GM23338 (cell line): Measurements from ENCODE around the gene SARM1.

ENCODE experiments used
- CREB1 ChIP-seq: fragments of 250-450 bp; sonication (Bioruptor Pico); IDR thresholded peaks from 2 replicates; pipeline ENCODE4 v1.5.0; 2020; ENCODE audit warnings: low read depth, mild to moderate bottlenecking, moderate library complexity
- ETS1 ChIP-seq: IDR thresholded peaks from 2 replicates; pipeline ENCODE4 v1.6.1; 2016; ENCODE audit warnings: antibody characterized with exemption
- EZH2 ChIP-seq: fragments of 200-600 bp; sonication (generic); IDR thresholded peaks from one replicate; pipeline ENCODE4 v1.8.0; 2017; ENCODE audit warnings: antibody characterized with exemption, mild to moderate bottlenecking, low read depth; ENCODE audit not compliant: unreplicated experiment
- EZH2phosphoT487 ChIP-seq: fragments of 200-600 bp; sonication (generic); IDR thresholded peaks from one replicate; pipeline ENCODE4 v1.8.1; 2018; ENCODE audit warnings: antibody characterized with exemption; ENCODE audit not compliant: unreplicated experiment
- JUNB ChIP-seq: IDR thresholded peaks from one replicate; pipeline ENCODE4 v1.6.1; 2016; ENCODE audit warnings: antibody characterized with exemption; ENCODE audit not compliant: unreplicated experiment
- NANOG ChIP-seq: IDR thresholded peaks from 2 replicates; pipeline ENCODE4 v1.6.1; 2016; ENCODE audit warnings: antibody characterized with exemption, borderline replicate concordance
- POLR2AphosphoS5 ChIP-seq: IDR thresholded peaks from 2 replicates; pipeline ENCODE4 v1.6.1; 2016; ENCODE audit warnings: antibody characterized with exemption, low read depth
- REST ChIP-seq: IDR thresholded peaks from one replicate; pipeline ENCODE4 v1.6.1; 2018; ENCODE audit warnings: antibody characterized with exemption; ENCODE audit not compliant: unreplicated experiment
- STAT1 ChIP-seq: IDR thresholded peaks from one replicate; pipeline ENCODE4 v1.6.1; 2016; ENCODE audit warnings: antibody characterized with exemption; ENCODE audit not compliant: unreplicated experiment
- ZNF114 ChIP-seq: fragments of 250-450 bp; sonication (Bioruptor Pico); IDR thresholded peaks from 2 replicates; pipeline ENCODE4 v1.5.0; 2020; ENCODE audit warnings: mild to moderate bottlenecking, moderate library complexity
- ZNF331 ChIP-seq: fragments of 250-450 bp; sonication (Bioruptor Pico); IDR thresholded peaks from 2 replicates; pipeline ENCODE4 v1.5.0; 2020; ENCODE audit warnings: low read depth, mild to moderate bottlenecking, moderate library complexity
- TF ChIP-seq, protein P1 (sequence below), 2 experiments: fragments of 200-600 bp in 1 of 2; sonication (generic) in 1 of 2; conservative IDR thresholded peaks; 2 replicates each; pipeline versions ENCODE4 v1.5.1 to v1.6.1; 2016 to 2017; ENCODE audit warnings: antibody characterized with exemption in 2 of 2, low read depth in 2 of 2, mild to moderate bottlenecking in 2 of 2, moderate library complexity in 1 of 2
- TF ChIP-seq, protein P2 (sequence below): fragments of 250-450 bp; sonication (Bioruptor Pico); IDR thresholded peaks from 2 replicates; pipeline ENCODE4 v1.5.0; 2020; ENCODE audit warnings: mild to moderate bottlenecking, moderate library complexity

DNA sequence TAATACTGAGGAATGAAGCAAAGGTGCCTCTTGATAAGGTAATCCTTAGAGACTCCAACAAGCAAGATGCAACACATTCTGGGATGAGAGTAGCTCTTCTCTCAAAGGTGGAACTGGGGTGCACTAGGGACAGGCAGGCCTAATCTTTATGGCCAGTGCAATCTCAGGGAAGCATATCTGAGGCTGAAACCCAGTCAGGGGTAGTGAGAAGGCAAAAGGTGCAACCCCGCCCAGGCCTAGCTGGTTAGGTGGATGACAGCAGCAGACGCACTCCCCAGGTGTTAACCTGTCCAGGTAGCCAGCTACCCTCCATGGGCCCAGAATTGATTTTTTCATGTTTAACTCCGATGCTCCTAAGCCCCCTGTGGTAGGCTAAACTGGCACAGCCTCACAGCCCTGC is 44.4 kb downstream of the SARM1 start:
- TF ChIP-seq EZH2: no peak
- TF ChIP-seq, protein P1, sequence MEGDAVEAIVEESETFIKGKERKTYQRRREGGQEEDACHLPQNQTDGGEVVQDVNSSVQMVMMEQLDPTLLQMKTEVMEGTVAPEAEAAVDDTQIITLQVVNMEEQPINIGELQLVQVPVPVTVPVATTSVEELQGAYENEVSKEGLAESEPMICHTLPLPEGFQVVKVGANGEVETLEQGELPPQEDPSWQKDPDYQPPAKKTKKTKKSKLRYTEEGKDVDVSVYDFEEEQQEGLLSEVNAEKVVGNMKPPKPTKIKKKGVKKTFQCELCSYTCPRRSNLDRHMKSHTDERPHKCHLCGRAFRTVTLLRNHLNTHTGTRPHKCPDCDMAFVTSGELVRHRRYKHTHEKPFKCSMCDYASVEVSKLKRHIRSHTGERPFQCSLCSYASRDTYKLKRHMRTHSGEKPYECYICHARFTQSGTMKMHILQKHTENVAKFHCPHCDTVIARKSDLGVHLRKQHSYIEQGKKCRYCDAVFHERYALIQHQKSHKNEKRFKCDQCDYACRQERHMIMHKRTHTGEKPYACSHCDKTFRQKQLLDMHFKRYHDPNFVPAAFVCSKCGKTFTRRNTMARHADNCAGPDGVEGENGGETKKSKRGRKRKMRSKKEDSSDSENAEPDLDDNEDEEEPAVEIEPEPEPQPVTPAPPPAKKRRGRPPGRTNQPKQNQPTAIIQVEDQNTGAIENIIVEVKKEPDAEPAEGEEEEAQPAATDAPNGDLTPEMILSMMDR (conservative IDR thresholded peaks at IDR 0.05; ENCODE audit: low read depth in 2 of 2): no peak
- no peak for TF ChIP-seq REST
- TF ChIP-seq EZH2phosphoT487: no peak
- no peak for TF ChIP-seq POLR2AphosphoS5
- no peak for TF ChIP-seq CREB1 (CRISPR knock-in tag)
- no peak for TF ChIP-seq STAT1
- TF ChIP-seq JUNB: no peak
- no peak for TF ChIP-seq ETS1
- no peak for TF ChIP-seq ZNF114 (CRISPR knock-in tag)
- TF ChIP-seq NANOG: no peak
- TF ChIP-seq ZNF331 (CRISPR knock-in tag): no peak
- TF ChIP-seq, protein P2, sequence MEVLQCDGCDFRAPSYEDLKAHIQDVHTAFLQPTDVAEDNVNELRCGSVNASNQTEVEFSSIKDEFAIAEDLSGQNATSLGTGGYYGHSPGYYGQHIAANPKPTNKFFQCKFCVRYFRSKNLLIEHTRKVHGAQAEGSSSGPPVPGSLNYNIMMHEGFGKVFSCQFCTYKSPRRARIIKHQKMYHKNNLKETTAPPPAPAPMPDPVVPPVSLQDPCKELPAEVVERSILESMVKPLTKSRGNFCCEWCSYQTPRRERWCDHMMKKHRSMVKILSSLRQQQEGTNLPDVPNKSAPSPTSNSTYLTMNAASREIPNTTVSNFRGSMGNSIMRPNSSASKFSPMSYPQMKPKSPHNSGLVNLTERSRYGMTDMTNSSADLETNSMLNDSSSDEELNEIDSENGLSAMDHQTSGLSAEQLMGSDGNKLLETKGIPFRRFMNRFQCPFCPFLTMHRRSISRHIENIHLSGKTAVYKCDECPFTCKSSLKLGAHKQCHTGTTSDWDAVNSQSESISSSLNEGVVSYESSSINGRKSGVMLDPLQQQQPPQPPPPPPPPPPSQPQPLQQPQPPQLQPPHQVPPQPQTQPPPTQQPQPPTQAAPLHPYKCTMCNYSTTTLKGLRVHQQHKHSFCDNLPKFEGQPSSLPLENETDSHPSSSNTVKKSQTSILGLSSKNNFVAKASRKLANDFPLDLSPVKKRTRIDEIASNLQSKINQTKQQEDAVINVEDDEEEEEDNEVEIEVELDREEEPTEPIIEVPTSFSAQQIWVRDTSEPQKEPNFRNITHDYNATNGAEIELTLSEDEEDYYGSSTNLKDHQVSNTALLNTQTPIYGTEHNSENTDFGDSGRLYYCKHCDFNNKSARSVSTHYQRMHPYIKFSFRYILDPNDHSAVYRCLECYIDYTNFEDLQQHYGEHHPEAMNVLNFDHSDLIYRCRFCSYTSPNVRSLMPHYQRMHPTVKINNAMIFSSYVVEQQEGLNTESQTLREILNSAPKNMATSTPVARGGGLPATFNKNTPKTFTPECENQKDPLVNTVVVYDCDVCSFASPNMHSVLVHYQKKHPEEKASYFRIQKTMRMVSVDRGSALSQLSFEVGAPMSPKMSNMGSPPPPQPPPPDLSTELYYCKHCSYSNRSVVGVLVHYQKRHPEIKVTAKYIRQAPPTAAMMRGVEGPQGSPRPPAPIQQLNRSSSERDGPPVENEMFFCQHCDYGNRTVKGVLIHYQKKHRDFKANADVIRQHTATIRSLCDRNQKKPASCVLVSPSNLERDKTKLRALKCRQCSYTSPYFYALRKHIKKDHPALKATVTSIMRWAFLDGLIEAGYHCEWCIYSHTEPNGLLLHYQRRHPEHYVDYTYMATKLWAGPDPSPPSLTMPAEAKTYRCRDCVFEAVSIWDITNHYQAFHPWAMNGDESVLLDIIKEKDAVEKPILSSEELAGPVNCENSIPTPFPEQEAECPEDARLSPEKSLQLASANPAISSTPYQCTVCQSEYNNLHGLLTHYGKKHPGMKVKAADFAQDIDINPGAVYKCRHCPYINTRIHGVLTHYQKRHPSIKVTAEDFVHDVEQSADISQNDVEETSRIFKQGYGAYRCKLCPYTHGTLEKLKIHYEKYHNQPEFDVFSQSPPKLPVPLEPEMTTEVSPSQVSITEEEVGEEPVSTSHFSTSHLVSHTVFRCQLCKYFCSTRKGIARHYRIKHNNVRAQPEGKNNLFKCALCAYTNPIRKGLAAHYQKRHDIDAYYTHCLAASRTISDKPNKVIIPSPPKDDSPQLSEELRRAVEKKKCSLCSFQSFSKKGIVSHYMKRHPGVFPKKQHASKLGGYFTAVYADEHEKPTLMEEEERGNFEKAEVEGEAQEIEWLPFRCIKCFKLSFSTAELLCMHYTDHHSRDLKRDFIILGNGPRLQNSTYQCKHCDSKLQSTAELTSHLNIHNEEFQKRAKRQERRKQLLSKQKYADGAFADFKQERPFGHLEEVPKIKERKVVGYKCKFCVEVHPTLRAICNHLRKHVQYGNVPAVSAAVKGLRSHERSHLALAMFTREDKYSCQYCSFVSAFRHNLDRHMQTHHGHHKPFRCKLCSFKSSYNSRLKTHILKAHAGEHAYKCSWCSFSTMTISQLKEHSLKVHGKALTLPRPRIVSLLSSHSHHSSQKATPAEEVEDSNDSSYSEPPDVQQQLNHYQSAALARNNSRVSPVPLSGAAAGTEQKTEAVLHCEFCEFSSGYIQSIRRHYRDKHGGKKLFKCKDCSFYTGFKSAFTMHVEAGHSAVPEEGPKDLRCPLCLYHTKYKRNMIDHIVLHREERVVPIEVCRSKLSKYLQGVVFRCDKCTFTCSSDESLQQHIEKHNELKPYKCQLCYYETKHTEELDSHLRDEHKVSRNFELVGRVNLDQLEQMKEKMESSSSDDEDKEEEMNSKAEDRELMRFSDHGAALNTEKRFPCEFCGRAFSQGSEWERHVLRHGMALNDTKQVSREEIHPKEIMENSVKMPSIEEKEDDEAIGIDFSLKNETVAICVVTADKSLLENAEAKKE (CRISPR knock-in tag): no peak
